Measurements from ENCODE around the gene RLBP1.
A peak's percentile ranks its signal among the peaks of the same experiment; 100 is the strongest.
"Not testable (repeated sequence)": the region's sequence is repeated elsewhere in the genome, so short reads cannot be mapped to it uniquely, and the experiment has no call there.

Gene RLBP1

GRCh38 chr15:89243691-89244573 lies 22.6 kb upstream of the RLBP1 start, which contains the start of gene FANCI:
Gene FANCI, plus strand, starts transcription at chr15:89243979. Its CDS starts 3,669 bp downstream, at chr15:89247648.
- Histone ChIP-seq H3K4me3 (ENCODE audit: severe bottlenecking) (peak within 1 kb of the TSS; percentile 79), H3K4me1 (ENCODE audit: insufficient read depth, poor library complexity, severe bottlenecking) (peaks cover 7% of the 10 kb centered on the region), H3K27me3 (ENCODE audit: insufficient read depth, poor library complexity, severe bottlenecking) (no peaks in the 10 kb centered on the region), H3K36me3 (ENCODE audit: low read depth) (peaks cover 32% of the 10 kb centered on the region), H3K27ac (ENCODE audit: poor library complexity, severe bottlenecking) (peak within 1 kb of the TSS; percentile 57), H3K9me3 (ENCODE audit: severe bottlenecking) (no peaks in the 10 kb centered on the region)
- ATAC-seq (ENCODE audit: low read depth) (peak; percentile 94), DNase-seq (ENCODE audit: low spot score) (peak; percentile 98)
- TF ChIP-seq, protein P1, sequence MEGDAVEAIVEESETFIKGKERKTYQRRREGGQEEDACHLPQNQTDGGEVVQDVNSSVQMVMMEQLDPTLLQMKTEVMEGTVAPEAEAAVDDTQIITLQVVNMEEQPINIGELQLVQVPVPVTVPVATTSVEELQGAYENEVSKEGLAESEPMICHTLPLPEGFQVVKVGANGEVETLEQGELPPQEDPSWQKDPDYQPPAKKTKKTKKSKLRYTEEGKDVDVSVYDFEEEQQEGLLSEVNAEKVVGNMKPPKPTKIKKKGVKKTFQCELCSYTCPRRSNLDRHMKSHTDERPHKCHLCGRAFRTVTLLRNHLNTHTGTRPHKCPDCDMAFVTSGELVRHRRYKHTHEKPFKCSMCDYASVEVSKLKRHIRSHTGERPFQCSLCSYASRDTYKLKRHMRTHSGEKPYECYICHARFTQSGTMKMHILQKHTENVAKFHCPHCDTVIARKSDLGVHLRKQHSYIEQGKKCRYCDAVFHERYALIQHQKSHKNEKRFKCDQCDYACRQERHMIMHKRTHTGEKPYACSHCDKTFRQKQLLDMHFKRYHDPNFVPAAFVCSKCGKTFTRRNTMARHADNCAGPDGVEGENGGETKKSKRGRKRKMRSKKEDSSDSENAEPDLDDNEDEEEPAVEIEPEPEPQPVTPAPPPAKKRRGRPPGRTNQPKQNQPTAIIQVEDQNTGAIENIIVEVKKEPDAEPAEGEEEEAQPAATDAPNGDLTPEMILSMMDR (IDR thresholded peaks at IDR 0.05; ENCODE audit: poor library complexity, severe bottlenecking) = peak; percentile 94

- H3K4me3 ChIP-seq (ENCODE audit: severe bottlenecking) = peak overlapping the region; percentile 79
- no peaks in the 10 kb centered on the region for H3K27me3 ChIP-seq (ENCODE audit: insufficient read depth, poor library complexity, severe bottlenecking)
- ATAC-seq (ENCODE audit: low read depth) = peak; percentile 4
- peaks cover 25% of the 10 kb centered on the region for H3K36me3 ChIP-seq (ENCODE audit: low read depth)
- H3K4me1 ChIP-seq (ENCODE audit: insufficient read depth, poor library complexity, severe bottlenecking) = peaks cover 7% of the 10 kb centered on the region
- DNase-seq (ENCODE audit: low spot score) = no peak
- peak overlapping the region; percentile 57 for H3K27ac ChIP-seq (ENCODE audit: poor library complexity, severe bottlenecking)
- TF ChIP-seq, protein P1 (IDR thresholded peaks at IDR 0.05; ENCODE audit: poor library complexity, severe bottlenecking) = no peak
- H3K9me3 ChIP-seq (ENCODE audit: severe bottlenecking) = no peaks in the 10 kb centered on the region
Measured at GRCh38 chr15:89243046-89243690, 21.8 kb upstream of the RLBP1 start.

DNA sequence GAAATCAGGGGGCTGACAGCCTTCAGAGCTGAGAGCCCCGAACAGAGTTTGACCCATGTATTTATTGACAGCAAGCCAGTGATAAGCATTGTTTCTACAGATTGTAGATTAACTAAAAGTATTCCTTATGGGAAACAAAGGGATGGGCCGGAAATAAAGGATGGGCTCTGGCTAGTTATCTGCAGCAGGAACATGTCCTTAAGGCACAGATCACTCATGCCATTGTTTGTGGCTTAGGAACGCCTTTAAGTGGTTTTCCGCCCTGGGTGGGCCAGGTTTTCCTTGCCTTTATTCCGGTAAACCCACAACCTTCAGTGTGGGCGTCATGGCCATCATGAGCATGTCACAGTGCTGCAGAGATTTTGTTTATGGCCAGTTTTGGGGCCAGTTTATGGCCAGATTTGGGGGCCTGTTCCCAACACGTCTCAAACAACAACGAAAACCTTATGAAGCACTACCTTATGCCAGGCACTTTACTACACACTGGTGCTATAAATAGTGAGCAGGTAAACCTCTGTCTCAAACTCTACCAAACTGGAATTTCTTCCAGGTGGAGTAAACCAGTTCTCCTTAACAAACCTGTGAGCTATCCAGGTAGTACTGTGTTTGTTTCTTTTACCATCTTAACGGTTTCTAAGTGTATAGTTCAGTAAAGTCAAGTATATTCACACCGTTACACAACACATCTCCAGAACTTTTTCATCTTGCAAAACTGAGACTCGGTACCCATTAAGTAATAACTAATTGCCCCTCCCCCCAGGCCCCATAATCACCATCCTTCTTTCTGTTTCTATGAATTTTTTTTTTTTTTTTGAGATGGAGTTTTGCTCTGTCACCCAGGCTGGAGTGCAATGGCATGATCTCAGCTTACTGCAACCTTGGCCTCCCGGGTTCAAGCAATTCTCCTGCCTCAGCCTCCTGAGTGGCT lies 18.8 kb upstream of the RLBP1 start:
- not testable (repeated sequence) for H3K9me3 ChIP-seq (ENCODE audit: severe bottlenecking); H3K27ac ChIP-seq (ENCODE audit: poor library complexity, severe bottlenecking); H3K27me3 ChIP-seq (ENCODE audit: insufficient read depth, poor library complexity, severe bottlenecking); ATAC-seq (ENCODE audit: low read depth); H3K4me3 ChIP-seq (ENCODE audit: severe bottlenecking); DNase-seq (ENCODE audit: low spot score); H3K4me1 ChIP-seq (ENCODE audit: insufficient read depth, poor library complexity, severe bottlenecking); H3K36me3 ChIP-seq (ENCODE audit: low read depth)

DNA sequence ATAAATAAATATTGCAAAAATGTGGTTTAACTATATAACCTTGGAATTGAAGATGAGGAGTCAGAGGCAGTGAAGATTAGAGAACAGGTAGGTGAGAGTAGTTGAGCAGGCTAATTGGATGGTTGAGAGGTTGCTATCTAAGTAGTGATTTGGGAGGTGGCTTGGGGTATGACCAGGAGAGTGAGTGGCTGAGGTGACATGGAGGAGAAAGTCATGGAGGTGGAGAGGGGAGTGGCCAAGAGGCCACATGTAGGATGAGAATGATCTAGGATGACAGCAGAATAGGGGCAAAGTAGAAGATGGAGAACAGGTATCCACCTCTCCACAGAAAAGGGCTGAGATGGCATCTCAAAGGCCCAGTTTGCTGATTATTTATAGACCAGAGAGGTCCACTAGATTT lies 10.5 kb upstream of the RLBP1 start:
- ATAC-seq (ENCODE audit: low read depth) (no peak), DNase-seq (ENCODE audit: low spot score) (no peak)
- Histone ChIP-seq H3K27ac (ENCODE audit: poor library complexity, severe bottlenecking) (no peak overlapping the region), H3K27me3 (ENCODE audit: insufficient read depth, poor library complexity, severe bottlenecking) (no peaks in the 10 kb centered on the region), H3K9me3 (ENCODE audit: severe bottlenecking) (no peaks in the 10 kb centered on the region), H3K4me1 (ENCODE audit: insufficient read depth, poor library complexity, severe bottlenecking) (no peaks in the 10 kb centered on the region), H3K36me3 (ENCODE audit: low read depth) (no peaks in the 10 kb centered on the region), H3K4me3 (ENCODE audit: severe bottlenecking) (no peak overlapping the region)
- TF ChIP-seq, protein P1 (IDR thresholded peaks at IDR 0.05; ENCODE audit: poor library complexity, severe bottlenecking) = no peak

- no peak overlapping the region for H3K27ac ChIP-seq (ENCODE audit: poor library complexity, severe bottlenecking)
- no peaks in the 10 kb centered on the region for H3K9me3 ChIP-seq (ENCODE audit: severe bottlenecking)
- TF ChIP-seq, protein P1 (IDR thresholded peaks at IDR 0.05; ENCODE audit: poor library complexity, severe bottlenecking) = no peak
- H3K4me1 ChIP-seq (ENCODE audit: insufficient read depth, poor library complexity, severe bottlenecking) = no peaks in the 10 kb centered on the region
- no peaks in the 10 kb centered on the region for H3K27me3 ChIP-seq (ENCODE audit: insufficient read depth, poor library complexity, severe bottlenecking)
- ATAC-seq (ENCODE audit: low read depth) (peak; percentile 33; the same call in 1 of the 3 replicates), DNase-seq (ENCODE audit: low spot score) (no peak)
- H3K4me3 ChIP-seq (ENCODE audit: severe bottlenecking) = no peak overlapping the region
- no peaks in the 10 kb centered on the region for H3K36me3 ChIP-seq (ENCODE audit: low read depth)
Measured at GRCh38 chr15:89230277-89230676, 8.9 kb upstream of the RLBP1 start.
